ENCODE measurements around the gene OR9I1. TPM values are rescaled to one million over a fixed set of nuclear protein-coding genes. Genes with fewer than 3 reads are reported as not detected.

The OR9I1 gene
- total and polyA plus RNA-seq, 8 donors: not detected

DNA sequence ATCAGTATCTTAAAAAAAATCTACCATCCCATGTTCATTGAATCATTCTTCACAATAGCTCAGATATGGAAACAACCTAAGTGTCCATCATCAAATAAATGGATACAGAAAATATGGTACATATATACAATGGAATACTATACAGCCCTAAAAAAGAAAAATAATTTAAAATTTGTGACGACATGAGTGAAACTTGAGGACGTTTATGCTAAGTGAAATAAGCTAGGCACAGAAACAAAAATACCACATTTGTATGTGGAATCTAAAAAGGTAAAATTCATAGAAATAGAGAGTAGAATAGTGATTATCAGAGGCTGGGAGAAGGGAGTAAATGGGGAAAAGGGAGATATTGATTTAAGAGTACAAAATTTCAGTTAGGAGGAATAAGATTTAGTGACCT, 38.8 kb downstream of the OR9I1 start:
- 44 to 70% (median 55%) methylated on average over 2 of the region's 2 CpGs for WGBS, 5 donors
- Histone ChIP-seq H3K4me3 (no peak overlapping the region), H3K4me1 (no peaks in the 10 kb centered on the region), H3K36me3 (no peaks in the 10 kb centered on the region), H3K27me3 (no peaks in the 10 kb centered on the region), H3K9me3 (peaks cover 0 to 5% (median 2%) of the 10 kb centered on the region in 4 donors), H3K27ac (no peak overlapping the region)
- no peak for TF ChIP-seq EP300 (IDR thresholded peaks at IDR 0.05)
- TF ChIP-seq, protein P1, sequence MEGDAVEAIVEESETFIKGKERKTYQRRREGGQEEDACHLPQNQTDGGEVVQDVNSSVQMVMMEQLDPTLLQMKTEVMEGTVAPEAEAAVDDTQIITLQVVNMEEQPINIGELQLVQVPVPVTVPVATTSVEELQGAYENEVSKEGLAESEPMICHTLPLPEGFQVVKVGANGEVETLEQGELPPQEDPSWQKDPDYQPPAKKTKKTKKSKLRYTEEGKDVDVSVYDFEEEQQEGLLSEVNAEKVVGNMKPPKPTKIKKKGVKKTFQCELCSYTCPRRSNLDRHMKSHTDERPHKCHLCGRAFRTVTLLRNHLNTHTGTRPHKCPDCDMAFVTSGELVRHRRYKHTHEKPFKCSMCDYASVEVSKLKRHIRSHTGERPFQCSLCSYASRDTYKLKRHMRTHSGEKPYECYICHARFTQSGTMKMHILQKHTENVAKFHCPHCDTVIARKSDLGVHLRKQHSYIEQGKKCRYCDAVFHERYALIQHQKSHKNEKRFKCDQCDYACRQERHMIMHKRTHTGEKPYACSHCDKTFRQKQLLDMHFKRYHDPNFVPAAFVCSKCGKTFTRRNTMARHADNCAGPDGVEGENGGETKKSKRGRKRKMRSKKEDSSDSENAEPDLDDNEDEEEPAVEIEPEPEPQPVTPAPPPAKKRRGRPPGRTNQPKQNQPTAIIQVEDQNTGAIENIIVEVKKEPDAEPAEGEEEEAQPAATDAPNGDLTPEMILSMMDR (IDR thresholded peaks at IDR 0.05): no peak
- no peak for TF ChIP-seq POLR2A (IDR thresholded peaks at IDR 0.05)
- no peak for TF ChIP-seq POLR2AphosphoS5 (IDR thresholded peaks at IDR 0.05)
- DNase-seq: no peak
- intact Hi-C loops (cut with DNase I; ENCODE audit: low total_unique reads): no loop called here

DNA sequence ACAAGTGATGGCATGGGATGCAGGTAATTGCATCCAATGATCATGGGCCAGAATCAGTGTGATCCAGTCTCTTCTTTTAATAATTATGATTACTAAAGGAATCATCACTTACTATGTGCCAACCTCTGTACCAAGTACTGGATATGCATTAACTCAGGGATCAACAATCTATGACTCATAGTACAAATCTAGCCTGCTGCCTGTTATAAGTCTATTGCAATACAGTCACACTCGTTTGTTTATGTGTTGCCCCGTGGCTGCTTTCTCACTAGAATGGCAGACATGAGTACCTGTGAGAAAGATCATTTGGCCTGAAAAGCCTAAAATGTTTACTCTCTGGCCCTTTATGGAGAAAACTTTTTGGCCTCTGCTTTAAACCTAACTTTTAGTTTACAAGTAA, 49.5 kb downstream of the OR9I1 start:
- Histone ChIP-seq H3K27ac (no peak overlapping the region), H3K4me3 (no peak overlapping the region), H3K36me3 (no peaks in the 10 kb centered on the region), H3K9me3 (no peaks in the 10 kb centered on the region), H3K4me1 (no peaks in the 10 kb centered on the region), H3K27me3 (no peaks in the 10 kb centered on the region)
- 20 to 46% (median 21%) methylated on average over 2 of the region's 2 CpGs for WGBS, 5 donors
- TF ChIP-seq, protein P1 (IDR thresholded peaks at IDR 0.05): no peak
- no peak for TF ChIP-seq EP300 (IDR thresholded peaks at IDR 0.05)
- TF ChIP-seq POLR2A (IDR thresholded peaks at IDR 0.05): no peak
- no peak for TF ChIP-seq POLR2AphosphoS5 (IDR thresholded peaks at IDR 0.05)
- intact Hi-C loops (cut with DNase I; ENCODE audit: low total_unique reads): no loop called here
- no peak for DNase-seq

DNA sequence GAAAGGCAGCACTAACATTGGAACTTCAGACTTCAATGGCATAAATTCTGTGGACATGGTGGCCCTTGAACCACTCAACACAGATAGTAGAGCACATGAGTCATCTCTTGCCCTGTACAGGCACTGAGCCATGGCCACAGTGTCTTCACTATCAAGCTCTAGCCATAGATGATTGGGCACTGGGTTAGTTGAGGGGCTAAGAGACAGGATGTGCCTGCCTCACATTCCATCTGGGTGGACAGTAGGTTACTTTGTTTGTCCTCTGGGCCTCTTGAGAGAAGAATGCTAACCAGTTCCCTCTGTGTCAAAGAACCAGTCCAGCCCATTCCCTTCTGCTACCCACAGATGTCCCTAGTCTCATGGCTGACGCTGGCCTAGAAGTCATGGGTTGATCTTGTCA, 54.7 kb downstream of the OR9I1 start:
- TF ChIP-seq, protein P1 (IDR thresholded peaks at IDR 0.05): no peak
- TF ChIP-seq POLR2AphosphoS5 (IDR thresholded peaks at IDR 0.05) (no peak), EP300 (IDR thresholded peaks at IDR 0.05) (no peak), POLR2A (IDR thresholded peaks at IDR 0.05) (no peak)
- 50 to 90% (median 83%) methylated on average over 1 of the region's 1 CpG for WGBS, 5 donors
- Histone ChIP-seq H3K27me3 (no peaks in the 10 kb centered on the region), H3K4me1 (no peaks in the 10 kb centered on the region), H3K4me3 (no peak overlapping the region), H3K9me3 (no peaks in the 10 kb centered on the region), H3K27ac (no peak overlapping the region), H3K36me3 (no peaks in the 10 kb centered on the region)
- DNase-seq: no peak
- intact Hi-C loops (cut with DNase I; ENCODE audit: low total_unique reads): no loop called here

DNA sequence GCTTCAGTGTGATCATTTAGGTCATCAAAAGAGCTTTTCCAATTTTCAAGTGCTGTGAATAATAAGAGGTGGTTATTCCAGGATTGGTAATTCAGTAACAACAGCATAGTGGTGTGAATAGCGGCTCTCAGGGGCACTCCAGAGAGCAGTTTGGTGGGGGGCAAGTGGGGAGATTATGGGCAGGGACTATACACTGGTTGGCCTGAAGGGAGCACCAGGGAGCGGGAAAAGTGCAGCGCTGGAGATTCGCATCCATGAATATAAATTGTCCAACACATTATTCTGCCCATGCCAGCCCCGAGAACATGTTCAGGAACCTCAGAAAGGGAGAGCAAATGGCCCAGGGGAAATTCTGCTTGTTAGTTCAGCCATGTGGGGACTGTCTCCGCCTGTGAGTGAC, 56.7 kb downstream of the OR9I1 start:
- intact Hi-C loops (cut with DNase I; ENCODE audit: low total_unique reads): no loop called here
- TF ChIP-seq POLR2A (IDR thresholded peaks at IDR 0.05) (no peak), POLR2AphosphoS5 (IDR thresholded peaks at IDR 0.05) (no peak), EP300 (IDR thresholded peaks at IDR 0.05) (no peak)
- TF ChIP-seq, protein P1 (IDR thresholded peaks at IDR 0.05): no peak
- no peak overlapping the region for H3K4me3 ChIP-seq
- H3K36me3 ChIP-seq: no peaks in the 10 kb centered on the region
- H3K27me3 ChIP-seq: no peaks in the 10 kb centered on the region
- no peak overlapping the region for H3K27ac ChIP-seq
- no peaks in the 10 kb centered on the region for H3K9me3 ChIP-seq
- DNase-seq: no peak
- no peaks in the 10 kb centered on the region for H3K4me1 ChIP-seq
- 74 to 97% (median 78%) methylated on average over 6 of the region's 6 CpGs for WGBS, 5 donors
